ENCODE data around the gene CRNN.

The CRNN gene

GRCh38 chr1:152415454-152416227, 1.6 kb upstream of the CRNN start:
- ATAC-seq, result no peak

DNA sequence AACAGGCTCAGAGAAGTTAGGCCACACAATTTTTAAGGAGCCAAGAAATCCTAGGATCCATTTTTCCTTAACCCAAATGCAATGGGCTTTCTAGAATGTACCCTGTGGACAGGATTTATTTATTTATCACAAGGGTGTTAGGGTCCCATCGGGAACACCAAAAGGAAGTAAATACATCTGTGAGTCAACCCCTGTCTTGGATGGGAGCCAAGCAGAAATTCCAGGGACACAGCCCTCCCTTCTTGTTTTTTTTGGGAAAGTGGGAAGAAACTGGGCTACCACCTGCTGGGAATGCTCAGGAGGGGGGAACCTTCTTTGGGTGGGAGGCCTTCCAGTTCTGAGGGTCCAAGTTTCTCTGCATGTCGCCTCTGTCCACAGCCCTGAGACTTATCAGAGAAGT, 1.3 kb downstream of the CRNN start:
- no peak for ATAC-seq

DNA sequence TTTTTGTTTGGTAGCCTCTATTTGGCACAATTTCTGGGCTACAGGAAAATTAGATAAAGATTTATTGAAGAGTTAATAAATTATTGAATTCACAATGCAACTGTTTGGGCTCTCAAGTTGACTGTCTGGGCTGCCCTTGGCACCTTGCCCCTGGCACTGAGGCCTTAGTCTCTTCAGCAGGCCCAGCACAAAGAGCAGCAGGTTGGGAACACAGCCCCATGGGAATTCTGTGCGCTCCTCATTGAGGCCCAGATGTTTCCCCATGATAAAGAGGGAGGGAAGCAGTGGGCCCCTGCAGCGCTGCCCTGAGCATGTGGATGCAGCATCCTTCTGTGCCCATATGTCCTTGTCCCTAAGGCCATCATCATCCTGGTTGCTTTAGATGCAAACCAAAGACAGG, 2.9 kb downstream of the CRNN start:
- no peak for ATAC-seq

DNA sequence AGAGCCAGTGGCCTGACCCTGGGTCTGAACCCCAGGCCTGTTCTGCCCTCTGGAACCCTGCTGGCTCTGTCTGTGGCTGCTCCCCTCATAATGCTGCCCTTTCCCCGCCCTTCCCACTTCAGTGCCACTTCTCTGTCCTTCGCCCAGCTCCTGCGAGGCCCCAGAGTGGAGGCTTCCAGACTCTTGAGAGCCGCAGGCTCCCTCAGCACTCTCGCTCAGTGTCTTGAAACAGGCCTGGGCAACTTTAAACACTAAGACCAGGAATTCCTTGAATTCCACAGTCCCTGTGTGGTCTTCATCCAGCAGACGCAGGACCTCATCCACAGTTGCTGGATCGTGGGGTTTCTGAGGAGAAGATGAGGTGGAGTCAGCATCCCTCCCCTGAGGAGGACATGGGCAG, 3.5 kb downstream of the CRNN start:
- ATAC-seq, result no peak

DNA sequence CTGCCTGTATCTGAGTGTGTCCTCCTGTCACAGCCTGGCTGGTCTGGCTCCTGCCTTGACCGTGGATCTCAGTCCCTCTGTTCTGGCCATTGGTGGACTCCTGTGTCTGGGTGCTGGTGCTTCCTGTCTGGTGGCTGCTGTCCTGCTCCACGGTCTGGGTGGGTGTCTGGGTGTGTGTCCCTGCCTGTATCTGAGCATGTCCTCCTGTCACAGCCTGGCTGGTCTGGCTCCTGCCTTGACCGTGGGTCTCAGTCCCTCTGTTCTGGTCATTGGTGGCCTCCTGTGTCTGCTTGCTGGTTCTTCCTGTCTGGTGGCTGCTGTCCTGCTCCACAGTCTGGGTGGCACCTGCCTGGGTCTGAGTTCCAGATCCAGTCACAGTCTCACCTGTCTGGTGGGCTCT, 4.0 kb downstream of the CRNN start:
- no peak for ATAC-seq

DNA sequence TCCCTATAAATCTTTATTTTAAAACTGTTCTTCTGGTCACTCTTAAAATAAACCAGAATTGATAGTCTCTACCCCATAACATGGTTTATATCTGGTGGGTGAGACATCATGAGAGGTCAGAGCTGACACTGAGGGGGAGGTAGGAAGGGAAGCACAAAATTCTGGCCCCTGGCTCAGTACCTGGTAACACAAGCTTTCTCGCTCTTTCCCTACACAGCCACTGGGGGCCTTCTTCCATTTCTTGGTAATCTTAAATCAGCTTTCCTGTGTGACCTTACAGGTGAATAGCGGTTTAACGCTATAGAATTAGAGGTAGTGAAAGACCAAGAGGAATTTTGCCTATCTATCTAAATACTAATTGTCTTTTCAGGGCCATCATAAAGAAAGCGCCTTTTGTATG, 5.4 kb downstream of the CRNN start:
- no peak for ATAC-seq

GRCh38 chr1:152398812-152399698, 15.0 kb downstream of the CRNN start:
- ATAC-seq, result no peak

DNA sequence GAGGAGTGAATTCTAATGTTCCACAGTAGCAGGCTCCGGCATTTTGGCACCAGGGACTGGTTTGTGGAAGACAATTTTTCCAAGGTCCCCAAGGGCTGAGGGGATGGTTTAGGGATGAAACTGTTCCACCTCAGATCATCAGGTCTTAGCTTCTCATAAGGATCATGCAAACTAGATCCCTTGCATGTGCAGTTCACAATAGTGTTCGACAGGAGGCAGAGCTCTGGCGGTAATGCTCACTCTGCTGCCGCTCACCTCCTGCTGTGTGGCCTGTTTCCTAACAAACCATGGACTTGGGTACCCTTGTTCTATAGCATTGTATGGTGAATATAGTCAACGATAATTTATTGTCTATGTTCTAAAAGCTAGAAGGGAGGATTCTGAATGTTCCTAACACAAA, 16.6 kb downstream of the CRNN start:
- ATAC-seq, result no peak

GRCh38 chr1:152394151-152394550, 19.9 kb downstream of the CRNN start:
- no peak for ATAC-seq

DNA sequence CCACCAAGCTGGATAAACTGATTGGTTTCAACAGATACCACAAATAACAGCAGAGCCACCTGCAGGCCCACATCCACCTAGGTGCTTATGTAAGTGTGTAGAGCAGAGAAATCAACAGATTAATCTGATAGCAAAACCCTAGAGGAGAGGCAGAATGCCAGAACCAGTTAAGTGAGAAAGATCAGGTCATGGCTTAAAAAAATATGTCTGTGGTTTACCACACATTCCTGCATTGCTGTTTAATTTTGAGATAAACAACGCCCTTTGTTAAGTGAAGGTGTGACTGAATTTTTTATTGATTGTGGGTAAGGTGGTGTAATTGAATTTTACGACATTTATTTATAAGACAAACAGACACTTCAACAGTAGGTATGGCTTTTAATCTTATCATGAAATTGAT, 21.2 kb downstream of the CRNN start:
- ATAC-seq, result no peak

DNA sequence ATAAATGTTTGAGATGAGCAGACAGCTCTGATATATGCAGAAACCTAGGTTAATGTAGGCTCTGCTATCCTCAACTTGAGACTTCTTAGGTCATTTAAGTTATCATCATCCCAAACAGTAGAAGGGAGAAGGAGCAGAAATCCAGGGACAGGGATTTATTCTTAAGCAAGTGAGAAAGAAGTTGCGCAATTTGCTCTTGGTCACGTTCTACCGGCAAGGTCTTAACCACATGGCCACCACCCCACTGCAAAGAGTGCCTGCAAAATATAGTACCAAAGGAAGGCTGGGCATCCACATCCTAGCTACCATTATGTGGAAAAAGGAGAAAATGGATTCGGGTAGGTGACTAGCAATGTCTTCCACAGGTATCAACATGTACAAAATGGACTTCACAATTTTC, 25.2 kb downstream of the CRNN start:
- ATAC-seq, result no peak

DNA sequence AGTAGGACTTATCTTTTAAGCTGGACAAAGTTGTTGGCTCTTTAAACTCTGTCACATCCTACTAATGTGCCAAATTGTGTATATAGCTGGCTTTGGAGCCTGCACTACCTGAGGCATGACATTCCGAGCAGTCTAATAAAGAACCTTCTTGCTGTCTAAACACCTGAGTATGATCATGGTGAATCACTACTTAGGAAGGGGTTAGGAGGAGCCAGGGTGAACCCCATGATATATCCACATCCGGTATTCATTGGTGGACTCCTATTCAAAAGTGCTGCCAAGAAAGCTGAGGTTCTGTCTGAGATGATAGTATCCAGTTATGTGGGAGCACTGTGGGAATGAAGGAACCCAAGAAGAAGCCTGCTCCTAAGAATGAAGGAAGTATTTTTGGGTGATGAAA, 27.1 kb downstream of the CRNN start:
- ATAC-seq, result no peak

DNA sequence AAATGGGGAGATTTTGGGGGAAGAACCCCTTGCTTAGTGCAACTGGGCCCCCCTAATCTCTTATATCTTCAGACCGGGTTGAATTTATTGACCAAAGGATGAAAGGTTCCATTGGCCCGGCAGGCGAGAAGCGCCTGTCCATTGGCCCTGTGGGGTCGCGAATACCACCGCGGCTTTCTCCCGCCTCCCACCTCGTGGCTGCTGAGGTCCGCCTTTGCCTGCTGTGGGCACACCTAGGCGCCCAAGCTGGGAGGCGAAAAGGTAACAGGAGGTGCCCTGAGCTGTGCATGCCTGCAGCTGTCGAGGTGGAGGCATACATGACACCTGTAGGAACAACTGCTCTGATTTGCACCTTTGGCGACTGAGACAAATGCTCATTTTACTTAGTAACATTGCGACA, 33.1 kb downstream of the CRNN start:
- ATAC-seq, result no peak

DNA sequence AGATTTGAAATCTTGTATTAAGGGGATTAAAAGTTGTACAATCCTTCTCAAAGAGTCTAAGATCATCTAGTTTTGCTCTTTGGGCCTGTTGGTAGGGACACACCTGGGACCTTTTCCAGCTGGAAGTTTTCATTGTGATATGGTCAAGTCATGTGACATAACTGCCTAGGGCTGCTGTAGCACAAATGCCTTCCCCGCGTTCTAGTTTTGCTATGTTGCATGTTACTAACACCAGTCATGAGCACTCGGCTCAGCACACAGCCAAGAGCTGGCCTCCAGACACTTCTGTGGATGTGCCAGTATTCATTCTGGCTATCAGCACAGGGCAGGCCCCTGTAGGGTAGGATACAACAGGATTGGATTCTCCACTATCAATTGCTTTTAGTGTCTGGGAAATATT, 39.6 kb downstream of the CRNN start:
- no peak for ATAC-seq

DNA sequence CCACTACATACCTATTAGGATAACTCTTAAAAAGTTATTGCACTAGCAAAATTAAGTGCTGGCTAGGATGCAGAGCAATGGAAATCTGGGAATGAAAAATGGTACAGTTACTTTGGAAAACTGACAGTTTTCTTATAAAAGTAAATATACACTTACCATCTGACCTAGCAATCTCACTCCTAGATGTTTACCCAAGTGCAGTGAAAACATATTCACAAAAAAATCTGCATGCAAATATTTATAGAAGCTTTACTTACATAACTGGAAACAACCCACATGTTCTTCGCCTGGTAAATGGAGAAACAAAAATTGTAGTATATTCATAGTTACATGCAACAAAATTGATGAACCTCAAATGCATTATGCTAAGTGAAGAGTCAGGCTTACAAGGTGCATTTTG, 41.4 kb downstream of the CRNN start:
- ATAC-seq, result no peak

- ATAC-seq, result no peak
These were observed 46.6 kb downstream of the CRNN start for GRCh38 chr1:152367436-152367835.

DNA sequence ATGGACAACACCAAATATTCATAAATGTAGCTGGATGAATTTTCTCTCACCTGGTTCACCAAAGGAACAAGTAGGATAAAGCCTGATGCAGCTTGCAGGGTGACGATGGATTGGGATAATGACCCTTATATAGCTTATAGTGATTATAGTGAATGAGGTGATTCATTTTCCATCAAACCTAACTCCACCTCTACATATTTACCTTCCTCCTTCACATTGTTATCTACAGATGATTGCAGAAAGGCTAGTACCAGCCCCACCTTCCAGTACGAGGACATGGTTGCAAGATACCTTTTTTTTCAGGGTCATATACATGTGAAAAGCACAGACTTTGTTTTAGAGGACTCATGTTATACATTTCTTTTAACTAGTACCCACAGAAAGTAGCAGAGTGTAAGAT, 54.2 kb downstream of the CRNN start, which contains the start of gene FLG2:
Gene FLG2 (minus strand): TSS at position 101 of the 400 bp plus-strand sequence. CDS start 1,122 bp downstream, outside the sequence.
- ATAC-seq, result no peak

All from activated CD4-positive, CD25-positive, alpha-beta regulatory T cell treated with anti-CD3 and anti-CD28 coated beads, Interleukin-2, amount 50 U/mL, for 24 hours (primary cell).